ENCODE data around the gene GRIP1.

DNA sequence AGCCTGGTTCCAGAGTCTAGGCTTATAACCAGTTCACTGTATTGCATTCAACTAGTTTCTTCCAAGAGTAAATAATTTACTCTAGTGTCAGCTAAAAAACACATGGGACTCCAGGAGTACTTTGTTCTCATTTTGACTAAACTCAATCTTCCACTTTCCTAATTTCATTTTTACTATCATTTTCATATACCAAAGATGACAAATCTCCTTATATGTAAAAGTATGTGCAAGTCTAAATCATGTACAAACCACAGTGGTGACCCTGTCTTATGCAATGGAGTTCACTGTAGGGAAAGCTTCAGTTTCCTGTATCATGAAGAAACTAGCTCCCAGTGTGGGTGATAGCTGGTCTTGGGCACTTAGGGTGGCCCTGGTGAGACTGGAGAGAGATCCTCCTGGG lies 225.0 kb downstream of the GRIP1 start:
- TF ChIP-seq POLR2A (IDR thresholded peaks at IDR 0.05; ENCODE audit: extremely low read depth, insufficient read length) (no peak), MYC (IDR thresholded peaks at IDR 0.05; ENCODE audit: low read depth, low read length) (no peak)
- TF ChIP-seq, protein P1, sequence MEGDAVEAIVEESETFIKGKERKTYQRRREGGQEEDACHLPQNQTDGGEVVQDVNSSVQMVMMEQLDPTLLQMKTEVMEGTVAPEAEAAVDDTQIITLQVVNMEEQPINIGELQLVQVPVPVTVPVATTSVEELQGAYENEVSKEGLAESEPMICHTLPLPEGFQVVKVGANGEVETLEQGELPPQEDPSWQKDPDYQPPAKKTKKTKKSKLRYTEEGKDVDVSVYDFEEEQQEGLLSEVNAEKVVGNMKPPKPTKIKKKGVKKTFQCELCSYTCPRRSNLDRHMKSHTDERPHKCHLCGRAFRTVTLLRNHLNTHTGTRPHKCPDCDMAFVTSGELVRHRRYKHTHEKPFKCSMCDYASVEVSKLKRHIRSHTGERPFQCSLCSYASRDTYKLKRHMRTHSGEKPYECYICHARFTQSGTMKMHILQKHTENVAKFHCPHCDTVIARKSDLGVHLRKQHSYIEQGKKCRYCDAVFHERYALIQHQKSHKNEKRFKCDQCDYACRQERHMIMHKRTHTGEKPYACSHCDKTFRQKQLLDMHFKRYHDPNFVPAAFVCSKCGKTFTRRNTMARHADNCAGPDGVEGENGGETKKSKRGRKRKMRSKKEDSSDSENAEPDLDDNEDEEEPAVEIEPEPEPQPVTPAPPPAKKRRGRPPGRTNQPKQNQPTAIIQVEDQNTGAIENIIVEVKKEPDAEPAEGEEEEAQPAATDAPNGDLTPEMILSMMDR (IDR thresholded peaks at IDR 0.05; ENCODE audit: low read depth, low read length), result no peak
- TF ChIP-seq, protein P2, sequence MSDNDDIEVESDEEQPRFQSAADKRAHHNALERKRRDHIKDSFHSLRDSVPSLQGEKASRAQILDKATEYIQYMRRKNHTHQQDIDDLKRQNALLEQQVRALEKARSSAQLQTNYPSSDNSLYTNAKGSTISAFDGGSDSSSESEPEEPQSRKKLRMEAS (IDR thresholded peaks at IDR 0.05; ENCODE audit: low read depth, low read length), result no peak

Measured in NB4 (cell line).